GM12878 (cell line): ENCODE data around the gene HS3ST3A1. TPM values are rescaled to one million over a fixed set of nuclear protein-coding genes. Genes with fewer than 3 reads are reported as not detected.

Source experiments
- ATAC-seq: fragments of 200-7000 bp; cut with Tn5 transposase; 3 replicates; pipeline ENCODE4 v1.9.1; 2020; ENCODE audit warnings: mild to moderate bottlenecking, moderate library complexity
- BruUV-seq: library from RNA; stranded (reverse); fragments of 400-500 nt; replicated peaks from 2 replicates; lab custom pipeline; 2021; lab: Mats Ljungman, UMichigan
- CTCF ChIA-PET: fragments of 300-600 bp; sonication (Branson Sonifier 250); formaldehyde crosslinking; extraction: SDS; loops from one replicate; lab custom pipeline; 2021; ENCODE audit warnings: inconsistent platforms; lab: Yijun Ruan, JAX
- POLR2A ChIA-PET: fragments of 350-600 bp; formaldehyde crosslinking; extraction: SDS; loops from one replicate; lab custom pipeline; 2021; ENCODE audit warnings: inconsistent platforms; lab: Charles Lee
- RAD21 ChIA-PET: fragments of 300-600 bp; sonication (Branson Sonifier 250); formaldehyde crosslinking; loops from one replicate; lab custom pipeline; 2023; ENCODE audit warnings: antibody characterized with exemption; ENCODE audit not compliant: unreplicated experiment; lab: Charles Lee
- SMC1A ChIA-PET: fragments of 300-600 bp; sonication (Branson Sonifier 250); formaldehyde crosslinking; loops from one replicate; lab custom pipeline; 2023; ENCODE audit not compliant: unreplicated experiment, uncharacterized antibody; lab: Charles Lee
- DNase-seq: peaks from one replicate; pipeline ENCODE4 v3.0.0-alpha.2; 2011; ENCODE audit warnings: low read depth, low spot score
- FAIRE-seq: peaks from 3 replicates; lab custom pipeline; 2011; peaks lifted over from hg19 to GRCh38; lab: Jason Lieb, UNC
- H2AFZ ChIP-seq: 2 replicates; pipeline ENCODE4 v1.6.0; 2011; ENCODE audit warnings: low read depth, low read length, control low read depth; ENCODE audit not compliant: control insufficient read depth
- H3K27ac ChIP-seq: 2 replicates; pipeline ENCODE4 v1.5.1; 2011; ENCODE audit warnings: control low read depth; ENCODE audit not compliant: control insufficient read depth, insufficient read depth
- H3K27me3 ChIP-seq, 2 experiments: replicated peaks in 1 of 2; 2 replicates each; pipeline versions ENCODE4 v1.6.0 to v1.6.1; 2011; ENCODE audit warnings: low read length in 1 of 2; ENCODE audit not compliant: control insufficient read depth in 2 of 2, insufficient read depth in 2 of 2
- H3K36me3 ChIP-seq, 2 experiments: 2 replicates each; pipeline ENCODE4 v1.5.1; 2011; ENCODE audit warnings: low read length in 1 of 2; ENCODE audit not compliant: control insufficient read depth in 2 of 2, insufficient read depth in 2 of 2
- H3K4me1 ChIP-seq: 2 replicates; pipeline ENCODE4 v1.6.1; 2011; ENCODE audit warnings: mild to moderate bottlenecking, low read length, moderate library complexity, mixed read lengths; ENCODE audit not compliant: control insufficient read depth, insufficient read depth
- H3K4me2 ChIP-seq: 2 replicates; pipeline ENCODE4 v1.6.0; 2011; ENCODE audit warnings: control low read depth; ENCODE audit not compliant: control insufficient read depth, insufficient read depth
- H3K4me3 ChIP-seq: fragments of 200-600 bp; sonication (generic); 2 replicates; pipeline ENCODE4 v1.5.1; 2016
- H3K79me2 ChIP-seq: 2 replicates; pipeline ENCODE4 v1.6.0; 2011; ENCODE audit warnings: low read length; ENCODE audit not compliant: control insufficient read depth, insufficient read depth
- H3K9ac ChIP-seq: 2 replicates; pipeline ENCODE4 v1.8.0; 2011; ENCODE audit warnings: low read length, control low read depth, mixed read lengths; ENCODE audit not compliant: control insufficient read depth, insufficient read depth
- H3K9me3 ChIP-seq: replicated peaks from 3 replicates; pipeline ENCODE4 v1.5.1; 2011; ENCODE audit warnings: mild to moderate bottlenecking, low read length; ENCODE audit not compliant: control insufficient read depth, insufficient read depth
- H4K20me1 ChIP-seq: 2 replicates; pipeline ENCODE4 v1.6.0; 2011; ENCODE audit not compliant: control insufficient read depth, insufficient read depth
- DPF2 ChIP-seq: fragments of 450-650 bp; IDR thresholded peaks from 2 replicates; pipeline ENCODE4 v1.6.1; 2017; ENCODE audit warnings: mild to moderate bottlenecking
- FOS ChIP-seq: IDR thresholded peaks from 3 replicates; pipeline ENCODE4 v1.6.1; 2011; ENCODE audit warnings: borderline replicate concordance; ENCODE audit not compliant: insufficient read length; ENCODE audit errors: extremely low read depth
- IRF5 ChIP-seq: fragments of 450-650 bp; IDR thresholded peaks from 2 replicates; pipeline ENCODE4 v1.6.1; 2017; ENCODE audit warnings: borderline replicate concordance
- RAD21 ChIP-seq: IDR thresholded peaks from 2 replicates; pipeline ENCODE4 v1.6.1; 2011; ENCODE audit warnings: mild to moderate bottlenecking, low read depth, low read length, moderate library complexity; ENCODE audit not compliant: insufficient read depth
- SPI1 ChIP-seq: IDR thresholded peaks from 2 replicates; pipeline ENCODE4 v1.6.1; 2011; ENCODE audit warnings: low read depth, mild to moderate bottlenecking, low read length, moderate library complexity, borderline replicate concordance; ENCODE audit not compliant: insufficient read depth
- WGBS: methylation state at CpG from one replicate; pipeline ENCODE4 v1.1.6; 2016; ENCODE audit warnings: low lambda C conversion rate; ENCODE audit not compliant: insufficient replicate concordance, insufficient coverage; ENCODE audit errors: missing lambda C conversion rate; 5-methylcytosine and 5-hydroxymethylcytosine counted together
- in situ Hi-C: fragments of 300-500 bp; cut with MboI; formaldehyde crosslinking; loops from 9 replicates; pipeline ENCODE4 v1.14.3; 2018; ENCODE audit warnings: mixed read lengths
- intact Hi-C: fragments of 100-400 bp; cut with micrococcal nuclease; formaldehyde crosslinking; loops from one replicate; pipeline ENCODE4 v1.14.2; 2022; ENCODE audit not compliant: unreplicated experiment
- polyA plus RNA-seq, 11 experiments: library from polyadenylated mRNA; depleted of rRNA in 4 of 11; unstranded in 6 of 11; stranded (reverse) in 5 of 11; fragments of >200 nt; fragmentation: Nextera tagmentation in 4 of 11; fragmentation: Illumina TruSeq in 1 of 11; extraction: Ambion mirVana in 4 of 11; extraction: Trizol in 1 of 11; gene quantifications; 1 replicate in 1 of 11; 2 replicates in 10 of 11; pipeline versions ENCODE4 v1.2.1 to v1.2.3, GENCODE V29; 2011 to 2016; ENCODE audit warnings: inconsistent platforms in 2 of 11, missing spikeins in 2 of 11, low read depth in 1 of 11
- total RNA-seq, 4 experiments: library from RNA; depleted of rRNA in 3 of 4; stranded (reverse); fragments of >200 nt in 3 of 4; fragmentation: Illumina TruSeq in 1 of 4; extraction: Trizol in 1 of 4; gene quantifications; 2 replicates each; pipeline versions ENCODE4 v1.2.1 to v1.2.3, GENCODE V29; 2013 to 2021

The HS3ST3A1 gene
- total and polyA plus RNA-seq, 10 of the 15 experiments (the other 5 are each of a cell fraction or from before 2014, with no cell fraction given) = 0.24 to 0.26 TPM; not detected in 8

GRCh38 chr17:13462146-13462545, 139.6 kb downstream of the HS3ST3A1 start:
- 0% methylated on average over 1 of the region's 1 CpG for WGBS
- no peak for ATAC-seq
- TF ChIP-seq FOS (no peak), IRF5 (no peak), DPF2 (no peak), RAD21 (no peak), SPI1 (no peak)

More at GRCh38 chr17:13462146-13462545, 139.6 kb downstream of the HS3ST3A1 start:
- Histone ChIP-seq H2AFZ (no peak overlapping the region), H3K27ac (no peak overlapping the region), H3K9me3 (no peaks in the 10 kb centered on the region; the same call in 2 of the 3 replicates), H3K4me3 (no peak overlapping the region), H3K27me3 (no peaks in the 10 kb centered on the region), H4K20me1 (no peaks in the 10 kb centered on the region), H3K9ac (no peak overlapping the region), H3K4me2 (no peak overlapping the region), H3K36me3 (no peaks in the 10 kb centered on the region), H3K79me2 (no peaks in the 10 kb centered on the region), H3K4me1 (no peaks in the 10 kb centered on the region)
- DNase-seq = no peak
- BruUV-seq = no TSS peak
- POLR2A ChIA-PET = no interaction called here
- SMC1A ChIA-PET = interaction anchor here (1.4 kb wide), 1 partner anchor 16 kb away, joined by 4 read pairs; no protein-coding TSS in a partner anchor
- intact Hi-C loops = no loop called here
- in situ Hi-C loops = no loop called here
- CTCF ChIA-PET = no interaction called here
- no peak for FAIRE-seq
- RAD21 ChIA-PET = no interaction called here
